Measurements from ENCODE around the gene ALK.

Gene ALK

GRCh38 chr2:29632018-29632417, 289.4 kb downstream of the ALK start:
- no peak for TF ChIP-seq CTCF (IDR thresholded peaks at IDR 0.05; ENCODE audit: insufficient read depth, low read depth, low read length, missing control alignments)
- DNase-seq (ENCODE audit: low read depth): no peak
- no peak overlapping the region for H3K4me3 ChIP-seq (ENCODE audit: low read depth, low read length)

- DNase-seq (ENCODE audit: low read depth): no peak
- no peak overlapping the region for H3K4me3 ChIP-seq (ENCODE audit: low read depth, low read length)
- no peak for TF ChIP-seq CTCF (IDR thresholded peaks at IDR 0.05; ENCODE audit: insufficient read depth, low read depth, low read length, missing control alignments)
Observed at GRCh38 chr2:29629495-29629894, 291.9 kb downstream of the ALK start.

GRCh38 chr2:29628862-29629261, 292.5 kb downstream of the ALK start:
- DNase-seq (ENCODE audit: low read depth): no peak
- TF ChIP-seq CTCF (IDR thresholded peaks at IDR 0.05; ENCODE audit: insufficient read depth, low read depth, low read length, missing control alignments): no peak
- no peak overlapping the region for H3K4me3 ChIP-seq (ENCODE audit: low read depth, low read length)

- DNase-seq (ENCODE audit: low read depth): no peak
- TF ChIP-seq CTCF (IDR thresholded peaks at IDR 0.05; ENCODE audit: insufficient read depth, low read depth, low read length, missing control alignments): no peak
- H3K4me3 ChIP-seq (ENCODE audit: low read depth, low read length): no peak overlapping the region
Observed at GRCh38 chr2:29628108-29628745, 293.2 kb downstream of the ALK start.

GRCh38 chr2:29627279-29627711, 294.1 kb downstream of the ALK start:
- no peak for TF ChIP-seq CTCF (IDR thresholded peaks at IDR 0.05; ENCODE audit: insufficient read depth, low read depth, low read length, missing control alignments)
- DNase-seq (ENCODE audit: low read depth): no peak
- H3K4me3 ChIP-seq (ENCODE audit: low read depth, low read length): no peak overlapping the region

- no peak for TF ChIP-seq CTCF (IDR thresholded peaks at IDR 0.05; ENCODE audit: insufficient read depth, low read depth, low read length, missing control alignments)
- H3K4me3 ChIP-seq (ENCODE audit: low read depth, low read length): no peak overlapping the region
- no peak for DNase-seq (ENCODE audit: low read depth)
Observed at GRCh38 chr2:29620890-29621289, 300.5 kb downstream of the ALK start.

GRCh38 chr2:29619689-29620088, 301.7 kb downstream of the ALK start:
- no peak for TF ChIP-seq CTCF (IDR thresholded peaks at IDR 0.05; ENCODE audit: insufficient read depth, low read depth, low read length, missing control alignments)

More at GRCh38 chr2:29619689-29620088, 301.7 kb downstream of the ALK start:
- H3K4me3 ChIP-seq (ENCODE audit: low read depth, low read length): no peak overlapping the region
- no peak for DNase-seq (ENCODE audit: low read depth)

All from GM12865 (cell line).